GF-D8 (cell line): ENCODE data around the gene NEK3.
"Not testable (repeated sequence)": the region's sequence is repeated elsewhere in the genome, so short reads cannot be mapped to it uniquely, and the experiment has no call there.

ENCODE experiments used
- DNase-seq: peaks from one replicate; lab custom pipeline; 2025; lab: John Stamatoyannopoulos, UW

The NEK3 gene, protein sequence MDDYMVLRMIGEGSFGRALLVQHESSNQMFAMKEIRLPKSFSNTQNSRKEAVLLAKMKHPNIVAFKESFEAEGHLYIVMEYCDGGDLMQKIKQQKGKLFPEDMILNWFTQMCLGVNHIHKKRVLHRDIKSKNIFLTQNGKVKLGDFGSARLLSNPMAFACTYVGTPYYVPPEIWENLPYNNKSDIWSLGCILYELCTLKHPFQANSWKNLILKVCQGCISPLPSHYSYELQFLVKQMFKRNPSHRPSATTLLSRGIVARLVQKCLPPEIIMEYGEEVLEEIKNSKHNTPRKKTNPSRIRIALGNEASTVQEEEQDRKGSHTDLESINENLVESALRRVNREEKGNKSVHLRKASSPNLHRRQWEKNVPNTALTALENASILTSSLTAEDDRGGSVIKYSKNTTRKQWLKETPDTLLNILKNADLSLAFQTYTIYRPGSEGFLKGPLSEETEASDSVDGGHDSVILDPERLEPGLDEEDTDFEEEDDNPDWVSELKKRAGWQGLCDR

DNA sequence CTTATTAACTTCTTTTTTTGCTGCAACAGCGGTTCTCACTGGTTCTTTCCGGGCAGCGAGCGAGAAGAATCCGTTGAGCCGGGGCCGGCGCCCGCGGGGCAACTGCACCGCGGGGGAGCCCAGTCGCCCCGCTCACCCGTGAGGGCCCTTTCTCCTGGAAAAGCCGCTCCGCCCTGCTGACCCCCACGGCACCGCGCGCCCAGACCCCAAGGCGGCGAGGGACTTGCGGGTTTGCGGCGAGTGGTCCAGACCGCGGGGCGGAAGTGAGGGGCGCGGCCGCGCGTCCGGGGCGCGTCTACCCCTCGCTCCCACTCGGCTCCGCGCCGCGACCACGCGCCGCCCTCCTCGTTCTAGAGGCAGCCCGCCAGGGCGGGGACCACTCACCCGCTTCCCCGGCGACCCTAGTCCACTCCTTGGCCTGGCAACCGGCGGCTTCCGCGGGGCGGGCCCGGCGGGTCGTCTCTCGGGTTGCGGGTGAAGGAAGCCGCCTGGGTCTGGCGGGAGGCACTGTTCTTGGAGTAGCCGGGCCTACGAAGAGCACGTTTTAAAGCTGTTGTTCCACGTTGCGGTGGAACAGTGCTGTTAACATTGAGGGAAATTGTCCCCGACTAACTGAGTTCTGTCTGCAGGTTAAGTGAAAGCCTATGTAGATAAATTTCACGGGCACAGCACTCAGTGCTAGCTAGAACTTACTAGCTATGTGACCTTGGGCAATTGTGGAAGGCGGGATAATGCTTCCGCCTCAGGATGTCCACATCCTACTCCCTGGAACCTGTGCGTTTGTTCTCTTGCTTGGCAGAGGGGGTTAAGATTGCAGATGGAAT, at the start of gene NEK3:
TSS of gene NEK3 (minus strand) at position 439 of the 824 bp plus-strand sequence. CDS start 3,406 bp downstream, outside the sequence.
- peak; percentile 60 for DNase-seq

DNA sequence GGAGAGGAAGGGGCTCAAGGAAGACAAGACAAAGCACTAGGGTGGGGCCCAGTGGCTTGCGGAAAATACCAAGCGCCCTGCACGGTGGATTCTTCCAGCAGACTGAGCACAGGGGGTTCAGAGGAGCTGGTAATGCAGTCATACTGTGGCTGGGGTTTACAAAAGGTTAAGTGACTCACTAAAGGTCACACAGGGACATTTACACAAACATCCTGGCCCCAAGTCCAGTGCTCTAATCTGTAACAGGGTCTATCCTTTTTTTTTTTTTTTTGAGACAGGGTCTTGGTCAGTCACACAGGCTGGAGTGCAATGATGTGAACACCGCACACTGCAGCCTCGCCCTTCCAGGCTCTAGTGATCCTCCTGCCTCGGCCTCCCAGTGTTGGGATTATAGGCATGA, 49.0 kb upstream of the NEK3 start:
- not testable (repeated sequence) for DNase-seq

DNA sequence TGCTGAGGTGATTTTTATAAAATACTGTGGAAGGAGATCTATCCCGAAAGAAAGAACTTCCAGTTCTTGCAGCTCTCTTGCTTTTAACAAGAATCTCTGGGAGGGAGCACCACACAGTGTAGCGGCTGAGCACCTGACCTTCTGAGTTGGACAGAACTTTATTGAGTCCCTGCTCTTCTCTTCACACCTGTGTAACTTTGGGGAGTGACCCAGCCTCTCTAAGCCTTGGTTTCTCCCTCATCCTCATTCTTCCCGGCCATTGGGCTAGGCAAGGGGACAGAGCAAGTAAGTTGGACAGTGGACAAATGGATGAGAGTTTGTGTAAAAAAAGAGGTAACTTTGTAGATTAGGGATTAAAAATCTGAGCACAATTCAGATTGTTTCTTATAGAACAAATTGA, 48.5 kb upstream of the NEK3 start:
- not testable (repeated sequence) for DNase-seq

DNA sequence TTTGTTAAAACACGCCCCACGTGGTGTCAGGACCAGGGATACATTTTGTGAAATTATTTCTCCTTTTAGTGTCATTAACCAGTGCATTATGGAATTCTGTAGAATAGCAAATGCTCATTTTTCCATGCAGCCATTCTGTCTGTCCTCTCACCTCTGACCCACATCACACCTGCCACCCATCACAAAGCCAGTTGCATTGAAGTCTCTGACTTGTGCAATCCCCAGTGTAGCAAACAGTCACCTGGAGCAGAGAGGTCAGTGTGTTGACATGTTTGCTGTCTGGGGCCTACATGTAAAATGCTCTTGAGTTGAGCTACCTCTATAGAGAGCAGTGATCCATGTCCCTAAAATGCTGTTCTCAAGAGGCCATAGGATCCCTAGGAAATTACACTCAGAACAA, 47.9 kb upstream of the NEK3 start:
- not testable (repeated sequence) for DNase-seq

DNA sequence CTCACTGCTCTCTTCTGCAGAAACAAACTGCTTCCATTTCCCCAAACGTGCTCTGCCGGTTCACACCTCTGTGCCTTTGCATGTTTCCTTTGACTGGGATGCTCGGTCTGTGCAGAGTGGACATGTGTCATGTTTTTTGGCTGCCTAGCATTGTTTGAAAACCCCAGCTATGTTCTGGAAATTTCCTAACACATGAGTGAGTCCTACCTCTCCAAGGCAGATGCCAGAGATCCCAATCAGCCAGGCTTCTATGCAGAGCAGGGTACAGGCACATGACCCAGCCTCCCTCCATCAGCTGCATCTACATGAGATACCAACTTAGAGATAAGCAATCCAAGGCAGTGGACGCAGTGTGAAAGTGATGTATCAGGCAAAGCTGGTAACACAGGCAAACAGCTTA, 45.1 kb upstream of the NEK3 start:
- not testable (repeated sequence) for DNase-seq

DNA sequence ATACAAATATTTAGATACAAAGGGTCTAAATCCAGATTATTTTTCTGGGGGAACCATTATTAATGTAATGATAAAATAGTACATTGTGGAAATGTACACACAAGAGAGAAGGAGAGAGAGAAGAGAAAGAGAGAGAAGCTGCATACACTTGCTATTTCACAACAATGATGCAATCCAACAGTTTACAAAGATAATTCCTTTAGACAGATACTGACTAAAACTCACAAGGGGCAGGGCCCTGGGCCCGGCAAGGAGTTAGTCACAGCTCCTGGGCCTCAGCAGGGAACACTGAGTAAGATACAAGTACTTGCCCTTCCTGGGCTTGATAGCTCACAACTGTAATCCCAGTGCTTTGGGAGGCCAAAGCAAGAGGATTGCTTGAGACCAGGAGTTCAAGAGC, 44.5 kb upstream of the NEK3 start:
- DNase-seq, result not testable (repeated sequence)

DNA sequence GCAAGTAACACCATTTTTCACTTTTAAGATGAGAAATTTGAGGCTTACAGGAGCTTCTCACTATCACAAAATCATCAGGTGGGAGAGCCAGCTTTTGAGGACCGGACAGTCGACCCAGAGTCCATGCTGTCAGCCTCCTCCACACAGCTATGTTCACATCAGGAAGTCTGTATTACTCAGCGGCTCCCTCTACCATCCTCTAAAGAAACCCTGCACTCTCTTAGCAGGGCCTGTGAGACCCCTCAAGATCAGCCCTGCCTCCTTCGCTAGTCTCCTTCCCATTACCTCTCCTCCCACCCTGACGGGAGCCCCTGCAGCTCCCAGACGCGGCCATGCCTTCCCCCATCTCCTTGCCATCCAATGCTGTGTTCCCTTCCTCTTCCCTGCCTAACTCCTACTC, 43.1 kb upstream of the NEK3 start:
- not testable (repeated sequence) for DNase-seq

DNA sequence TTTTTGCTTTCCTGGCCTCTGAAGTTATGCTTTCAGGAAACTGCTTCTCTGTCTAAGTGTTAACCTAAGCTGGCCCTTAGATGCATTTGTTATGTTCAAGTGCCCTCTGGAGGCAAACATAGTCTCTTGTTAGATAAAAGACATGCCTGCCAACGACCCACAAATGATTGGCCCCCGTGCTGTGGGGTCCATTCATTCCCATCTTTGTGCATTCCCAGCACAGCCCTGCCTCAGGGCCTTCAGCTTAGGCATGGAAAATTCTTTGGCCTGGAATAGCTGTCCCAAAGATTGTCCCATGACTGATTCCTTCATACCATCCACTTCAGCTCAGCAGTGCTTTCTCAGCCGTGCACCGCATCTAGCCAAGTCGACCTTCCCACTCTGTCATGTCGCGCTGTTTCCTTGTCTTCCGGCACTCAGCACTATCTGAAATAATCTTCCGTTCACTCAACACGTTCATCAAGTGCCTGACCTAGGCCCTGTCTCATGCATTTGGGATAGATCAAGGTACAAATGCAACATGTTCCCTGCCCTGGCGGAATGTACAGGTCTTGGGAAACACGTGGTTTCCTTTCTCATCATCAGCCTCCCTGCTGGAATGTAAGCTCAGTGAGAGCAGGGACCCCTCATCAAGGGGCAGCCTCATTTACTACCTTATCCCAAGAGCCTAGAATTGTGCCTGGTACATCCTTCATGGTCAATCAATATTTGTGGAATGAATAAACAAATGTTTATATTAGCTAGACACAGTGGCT, 42.2 kb upstream of the NEK3 start:
- peak; percentile 57 for DNase-seq

DNA sequence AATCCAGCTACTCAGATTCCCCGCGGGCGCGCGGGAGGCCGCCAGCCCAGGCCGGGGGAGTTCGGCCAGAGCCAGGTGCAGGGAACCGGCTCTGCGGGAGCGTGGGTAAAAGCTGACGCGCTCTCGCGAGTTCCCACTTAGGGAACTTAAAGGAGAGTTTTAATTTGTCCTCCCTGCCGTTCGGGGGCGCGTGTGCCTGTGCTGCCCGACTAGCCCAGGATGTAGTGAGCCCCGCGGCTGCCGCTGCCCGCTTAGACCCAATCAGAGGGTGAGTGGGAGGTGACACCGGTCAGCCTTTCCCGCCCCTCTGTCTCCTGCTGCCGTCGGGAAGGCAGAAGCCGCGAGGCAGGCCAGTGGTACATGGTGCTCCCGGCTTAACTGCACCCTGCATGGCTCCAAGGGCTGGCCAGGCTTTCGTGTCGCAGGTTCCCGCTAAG, 36.0 kb upstream of the NEK3 start:
- DNase-seq, result no peak

DNA sequence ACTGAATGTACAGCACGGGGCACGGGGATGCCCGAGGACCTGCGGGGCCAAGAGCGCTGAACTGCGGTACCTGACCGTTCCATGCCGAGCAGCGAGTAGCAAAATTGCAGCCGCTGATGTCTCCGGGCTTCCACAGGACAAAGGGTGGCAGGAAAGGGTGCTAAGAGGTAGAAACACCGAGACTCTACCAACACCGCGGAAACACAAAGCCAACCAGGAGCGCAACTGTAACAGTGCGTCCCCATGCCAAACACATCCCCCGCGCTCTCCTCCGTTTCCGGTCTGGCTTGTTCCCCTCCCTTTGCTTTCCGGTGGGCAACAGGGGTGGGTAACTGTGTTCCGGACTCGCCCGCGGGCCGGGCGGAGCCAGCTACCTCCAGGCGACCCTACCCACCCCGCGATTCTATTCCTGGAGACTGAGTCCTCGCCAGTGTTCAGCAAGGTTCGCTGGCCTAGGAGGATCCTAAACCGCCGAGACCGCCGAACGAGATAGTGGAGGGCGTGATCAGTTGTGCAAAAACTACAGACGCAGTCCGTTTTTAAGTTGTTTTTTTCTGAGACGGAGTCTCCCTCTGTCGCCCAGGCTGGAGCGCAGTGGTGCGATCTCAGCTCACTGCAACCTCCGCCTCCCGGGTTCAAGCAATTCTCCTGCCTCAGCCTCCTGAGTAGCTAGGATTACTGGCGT, 34.9 kb upstream of the NEK3 start:
- peak; percentile 70 for DNase-seq

DNA sequence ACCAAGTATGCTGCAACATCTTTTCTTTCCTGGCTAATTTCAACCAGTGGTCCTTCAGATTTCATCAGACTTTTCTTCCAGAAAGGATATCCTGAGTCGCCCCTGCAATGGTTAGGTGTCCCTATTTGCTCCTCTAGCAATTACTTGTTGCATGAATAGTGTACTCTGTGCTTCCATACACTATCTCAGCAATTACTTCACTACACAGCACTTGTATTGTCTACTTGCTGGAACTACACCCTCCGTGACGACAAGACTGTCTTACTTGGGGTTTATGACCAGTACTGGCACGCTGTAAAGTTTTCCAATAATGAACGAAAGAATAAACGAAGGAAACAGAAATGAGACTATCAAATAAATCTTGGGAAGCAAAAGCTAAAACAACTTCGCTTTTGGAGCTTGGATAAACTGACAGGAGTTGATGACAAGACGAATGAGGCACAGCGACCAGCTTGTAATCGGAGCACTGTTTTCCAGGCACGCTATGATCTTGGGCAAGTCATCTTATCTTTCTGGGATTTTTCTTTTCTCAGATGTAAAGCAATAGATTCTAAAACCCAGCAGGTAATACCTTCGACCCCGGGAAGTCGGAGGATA, 34.3 kb upstream of the NEK3 start:
- DNase-seq, result peak; percentile 41

DNA sequence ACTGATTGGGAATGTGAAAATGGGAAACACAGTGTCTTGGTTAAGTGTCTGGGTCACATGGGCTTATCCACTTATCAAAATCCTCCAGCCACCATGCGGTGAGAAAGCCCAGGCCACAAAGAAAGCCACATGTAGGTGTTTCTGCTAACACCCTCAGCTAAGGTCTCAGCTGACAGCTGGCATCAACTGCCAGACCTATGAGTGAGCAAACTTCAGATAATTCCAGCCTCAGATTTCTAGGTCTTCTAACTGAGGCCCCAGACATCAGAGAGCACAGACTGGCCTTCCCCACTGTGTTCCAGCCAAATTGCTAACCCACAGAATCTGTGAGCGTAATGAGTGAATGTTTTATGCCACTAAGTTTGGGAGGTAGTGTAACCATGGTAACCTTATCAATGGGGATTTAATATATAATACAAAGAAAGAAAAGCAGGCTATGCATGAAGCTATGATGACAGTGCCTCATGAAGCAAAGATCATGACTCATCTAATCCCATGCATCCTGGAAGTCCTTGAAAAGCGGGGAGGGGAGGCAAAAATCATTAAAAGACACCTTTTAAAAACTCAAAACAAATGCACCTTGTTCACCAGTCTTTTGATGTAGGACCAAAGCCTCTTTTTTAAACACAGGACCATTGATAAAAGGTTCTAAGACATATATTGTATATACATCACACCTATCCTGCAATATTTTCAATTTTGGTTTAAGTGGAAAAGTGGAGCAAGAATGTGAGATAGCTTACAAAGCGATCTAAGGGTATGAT, 28.2 kb upstream of the NEK3 start:
- DNase-seq, result peak; percentile 91

DNA sequence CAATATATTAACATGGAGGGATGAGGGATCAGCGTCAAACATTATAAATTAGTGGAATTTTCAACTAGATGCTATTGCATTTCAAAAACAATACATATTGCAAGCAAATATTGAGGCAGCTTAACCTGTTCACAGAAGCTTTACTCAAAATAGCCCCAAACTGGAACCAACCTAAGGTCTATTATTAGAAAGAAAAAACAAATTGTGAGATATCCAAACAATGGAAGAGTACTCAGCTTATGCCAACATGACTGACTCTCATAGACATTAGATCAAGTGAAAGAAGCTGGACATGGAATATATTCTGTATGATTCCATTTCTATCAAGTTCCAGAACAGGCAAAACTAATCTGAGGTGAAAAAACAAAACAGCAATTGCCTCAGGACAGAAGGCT, 27.6 kb upstream of the NEK3 start:
- no peak for DNase-seq

DNA sequence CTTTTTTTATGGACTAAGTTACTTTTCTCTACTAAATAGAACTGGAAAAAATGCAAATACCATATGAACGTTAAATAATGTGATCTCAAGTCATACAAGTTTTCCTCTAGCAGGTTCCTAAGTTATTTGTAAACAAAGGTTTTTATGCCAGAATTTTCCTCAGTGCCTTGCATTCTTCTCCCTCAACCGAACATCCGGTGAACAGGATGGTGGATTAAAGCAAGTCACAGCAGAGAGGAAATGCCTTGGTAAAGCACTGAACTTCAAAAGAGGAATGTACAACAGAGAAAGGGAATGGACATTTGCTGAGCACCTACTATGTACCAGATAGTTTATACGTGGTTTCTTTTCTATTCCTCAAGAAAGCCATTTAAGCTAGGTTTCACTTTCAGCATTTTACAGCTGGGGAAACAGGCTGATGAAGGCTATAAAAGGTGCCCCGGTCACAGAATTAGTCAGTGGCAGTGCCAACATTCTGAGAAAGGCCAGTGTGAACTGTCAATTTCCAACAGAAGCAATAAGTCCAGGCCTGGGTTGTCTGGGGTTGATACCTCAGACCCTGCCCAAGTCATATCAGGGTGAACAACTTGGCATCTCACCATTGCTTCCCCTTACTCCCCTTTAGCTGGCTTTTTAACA, 22.0 kb upstream of the NEK3 start:
- not testable (repeated sequence) for DNase-seq

DNA sequence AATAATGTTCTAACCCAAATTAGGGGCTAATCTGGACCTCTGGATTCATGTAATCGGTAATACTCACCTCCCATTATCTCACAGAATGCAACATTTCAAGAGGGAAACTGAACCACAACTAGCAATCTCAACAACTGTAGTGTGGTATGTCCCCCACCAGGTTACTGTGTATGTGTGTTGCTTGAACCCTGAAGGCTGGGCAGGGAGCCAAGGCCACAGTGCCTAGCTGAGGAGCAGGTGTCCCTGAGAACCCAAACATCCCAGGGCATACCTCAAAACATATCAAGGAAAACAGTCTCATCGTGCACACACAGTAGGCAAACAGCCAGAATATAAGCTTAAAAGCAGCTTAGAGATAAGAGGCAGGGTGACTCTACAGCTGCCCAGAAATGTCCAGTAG, 20.5 kb upstream of the NEK3 start:
- no peak for DNase-seq

DNA sequence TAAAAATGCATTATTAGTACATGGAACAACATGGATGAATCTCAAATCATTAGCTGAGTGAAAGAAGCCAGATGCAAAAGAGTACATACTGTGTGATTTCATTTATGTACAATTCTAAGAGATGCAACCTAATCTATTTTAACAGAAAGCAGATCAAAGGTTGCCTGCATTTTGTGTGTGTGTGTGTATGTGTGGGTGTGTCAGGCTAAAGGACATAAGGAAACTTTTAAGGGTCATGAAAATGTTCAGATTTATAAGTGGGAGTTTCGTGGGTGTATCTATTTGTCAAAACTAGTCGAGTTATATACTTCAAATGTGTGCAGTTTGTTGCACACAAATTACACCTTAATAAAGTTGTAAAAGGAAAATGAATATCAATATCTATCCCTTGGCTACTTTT, 17.9 kb upstream of the NEK3 start:
- no peak for DNase-seq

DNA sequence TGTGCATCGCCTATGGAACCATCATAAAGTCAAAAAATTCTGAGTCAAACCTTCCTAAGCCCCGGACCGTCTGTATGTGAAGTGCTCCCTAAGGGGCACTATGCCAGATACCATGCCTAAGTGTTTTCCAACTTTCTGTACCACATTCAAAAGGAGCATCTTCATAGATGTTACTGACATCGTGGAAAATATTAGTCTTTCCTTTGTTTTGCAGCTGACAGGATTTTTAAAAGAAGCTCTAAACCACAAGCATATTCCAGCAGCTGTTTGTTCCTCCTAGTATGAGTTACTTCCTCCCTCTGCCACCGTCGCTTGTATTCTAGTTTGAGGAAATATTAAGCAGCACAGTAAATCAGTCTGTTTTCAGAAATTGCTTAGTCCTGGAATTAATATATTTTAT, 14.6 kb upstream of the NEK3 start:
- DNase-seq, result peak; percentile 84

DNA sequence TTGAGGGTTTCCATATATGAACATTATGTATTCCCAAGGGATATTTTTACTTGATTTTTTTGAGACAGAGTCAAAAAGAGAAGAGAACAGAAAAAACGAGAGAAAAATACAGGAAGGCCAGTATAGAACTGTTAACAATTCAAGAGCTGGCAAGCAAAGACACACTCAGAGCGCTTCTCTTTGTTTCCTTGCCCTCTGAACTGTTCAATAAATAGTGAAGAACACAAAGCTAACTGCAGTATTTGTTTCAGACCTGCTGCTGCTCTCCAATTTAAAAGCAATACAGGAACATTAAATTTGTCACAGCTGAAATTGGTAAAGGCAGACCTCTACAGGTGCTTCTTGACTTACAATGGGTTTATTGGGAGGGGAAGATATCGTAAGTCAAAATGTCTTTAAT, 14.0 kb upstream of the NEK3 start:
- no peak for DNase-seq

DNA sequence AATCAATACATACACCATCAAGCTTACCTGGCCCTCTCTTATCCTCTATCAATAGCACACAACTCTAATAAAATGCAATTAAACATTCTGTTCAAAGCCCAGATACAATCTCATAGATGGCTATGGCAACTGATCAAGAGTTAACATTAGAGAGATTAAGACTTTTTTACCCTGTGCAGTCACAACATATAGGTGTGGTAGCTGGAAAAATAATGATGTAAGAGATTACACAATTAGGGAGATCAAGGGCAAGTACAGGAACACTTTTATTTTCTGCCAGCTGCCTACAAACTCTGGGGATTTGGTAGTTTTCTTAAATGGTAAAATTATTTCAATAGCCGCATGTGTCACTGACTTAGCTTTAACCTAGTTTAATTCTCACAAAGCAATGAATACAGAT, 12.3 kb upstream of the NEK3 start:
- not testable (repeated sequence) for DNase-seq
